Ishikawa (cell line): ENCODE data around the gene NACA.

ENCODE experiments used
- CEBPB ChIP-seq: IDR thresholded peaks from 2 replicates; pipeline ENCODE4 v1.6.1; 2012
- CREB1 ChIP-seq: IDR thresholded peaks from 2 replicates; pipeline ENCODE4 v1.6.1; 2012; ENCODE audit warnings: low read depth
- EGR1 ChIP-seq: IDR thresholded peaks from 2 replicates; pipeline ENCODE4 v1.6.1; 2012
- EP300 ChIP-seq: IDR thresholded peaks from 2 replicates; pipeline ENCODE4 v1.6.1; 2012; ENCODE audit warnings: borderline replicate concordance
- FOXM1 ChIP-seq: IDR thresholded peaks from 2 replicates; pipeline ENCODE4 v1.6.1; 2012; ENCODE audit warnings: low read depth, borderline replicate concordance
- MAX ChIP-seq: IDR thresholded peaks from 2 replicates; pipeline ENCODE4 v1.6.1; 2012
- NFIC ChIP-seq: IDR thresholded peaks from 2 replicates; pipeline ENCODE4 v1.6.1; 2012
- RAD21 ChIP-seq: IDR thresholded peaks from 2 replicates; pipeline ENCODE4 v1.6.1; 2012; ENCODE audit warnings: low read depth
- REST ChIP-seq: IDR thresholded peaks from 2 replicates; pipeline ENCODE4 v1.6.1; 2012; ENCODE audit warnings: low read depth, mild to moderate bottlenecking
- TAF1 ChIP-seq: IDR thresholded peaks from 2 replicates; pipeline ENCODE4 v1.6.1; 2012; ENCODE audit warnings: low read depth, mild to moderate bottlenecking
- TCF12 ChIP-seq: IDR thresholded peaks from 2 replicates; pipeline ENCODE4 v1.6.1; 2012; ENCODE audit warnings: low read depth
- TEAD4 ChIP-seq: IDR thresholded peaks from 2 replicates; pipeline ENCODE4 v1.6.1; 2012
- USF1 ChIP-seq: IDR thresholded peaks from 2 replicates; pipeline ENCODE4 v1.6.1; 2012
- YY1 ChIP-seq: IDR thresholded peaks from 2 replicates; pipeline ENCODE4 v1.6.1; 2012; ENCODE audit warnings: low read depth
- ZBTB7A ChIP-seq: IDR thresholded peaks from 2 replicates; pipeline ENCODE4 v1.6.1; 2012; ENCODE audit warnings: low read depth

NACA gene

GRCh38 chr12:56724972-56725722 is at the start of gene NACA:
TSS of gene NACA (minus strand) at chr12:56725299. CDS start at chr12:56724521, 778 bp downstream.
- TF ChIP-seq TCF12 = peak; percentile 83
- TF ChIP-seq FOXM1 = 0 out of 2 replicates have a peak, but pooled peaks have one; percentile 33
- TF ChIP-seq REST = 0 out of 2 replicates have a peak, but pooled peaks have one; percentile 34
- TF ChIP-seq NFIC = no peak
- peak; percentile 70 for TF ChIP-seq USF1
- no peak for TF ChIP-seq ZBTB7A
- TF ChIP-seq RAD21 = no peak
- peak; percentile 26 for TF ChIP-seq TEAD4
- TF ChIP-seq YY1 = peak; percentile 99
- peak; percentile 10; the same call in 1 of the 2 replicates for TF ChIP-seq CEBPB
- TF ChIP-seq CREB1 = peak; percentile 13; the same call in 1 of the 2 replicates
- peak; percentile 54; the same call in 1 of the 2 replicates for TF ChIP-seq EP300
- TF ChIP-seq MAX = peak; percentile 99
- peak; percentile 100 for TF ChIP-seq TAF1
- TF ChIP-seq EGR1 = peak; percentile 81

GRCh38 chr12:56773113-56773512 is 48.0 kb upstream of the NACA start:
- TF ChIP-seq EGR1 (no peak), TAF1 (no peak), RAD21 (no peak), REST (no peak), MAX (no peak)

- no peak for TF ChIP-seq MAX
- TF ChIP-seq REST = no peak
- TF ChIP-seq RAD21 = no peak
- TF ChIP-seq TCF12 = no peak
- no peak for TF ChIP-seq TEAD4
- TF ChIP-seq CREB1 = no peak
- TF ChIP-seq EP300 = no peak
- TF ChIP-seq EGR1 = no peak
- no peak for TF ChIP-seq ZBTB7A
- TF ChIP-seq FOXM1 = no peak
- TF ChIP-seq CEBPB = no peak
- no peak for TF ChIP-seq TAF1
Measured at GRCh38 chr12:56772625-56773024, 47.5 kb upstream of the NACA start.

- TF ChIP-seq FOXM1 (no peak), CEBPB (no peak), EGR1 (no peak), TEAD4 (no peak), TCF12 (no peak)
Measured at GRCh38 chr12:56769868-56770267, 44.8 kb upstream of the NACA start.
